ENCODE data around the gene GADD45G.

- TF ChIP-seq MAX (IDR thresholded peaks at IDR 0.05) (no peak), MAFK (IDR thresholded peaks at IDR 0.05; ENCODE audit: low read depth, low read length) (no peak), BRCA1 (IDR thresholded peaks at IDR 0.05; ENCODE audit: low read depth, low read length) (no peak), JUN (IDR thresholded peaks at IDR 0.05; ENCODE audit: low read depth, low read length) (no peak)
Measured at GRCh38 chr9:89558196-89558899, 46.5 kb upstream of the GADD45G start.
